Gastrocnemius medialis (tissue), 4 donors: ENCODE data around the gene IWS1. TPM values are rescaled to one million over a fixed set of nuclear protein-coding genes. Genes with fewer than 3 reads are reported as not detected.
"Not testable (repeated sequence)": the region's sequence is repeated elsewhere in the genome, so short reads cannot be mapped to it uniquely, and the experiment has no call there.

Experiments
- ATAC-seq, 2 donors: fragments of 150-250 bp; one replicate each; pipeline ENCODE4 v1.9.1; 2016
- DNase-seq, 2 donors: peaks; one replicate each; pipeline ENCODE4 v3.0.0-alpha.2; 2019
- H3K27ac ChIP-seq, 4 donors: fragments of 200-600 bp; sonication (generic); 1 replicate in 1 of 4; 2 replicates in 3 of 4; pipeline ENCODE4 v1.5.1; 2016 to 2018; ENCODE audit warnings: mild to moderate bottlenecking in 2 of 4, moderate library complexity in 1 of 4
- H3K27me3 ChIP-seq, 3 donors: fragments of 200-600 bp; sonication (generic) in 2 of 3; 1 replicate in 1 of 3; 2 replicates in 2 of 3; pipeline versions ENCODE4 v1.5.1 to v1.6.0; 2016 to 2019; ENCODE audit warnings: mild to moderate bottlenecking in 1 of 3, moderate library complexity in 1 of 3
- H3K36me3 ChIP-seq, 2 donors: fragments of 200-600 bp; sonication (generic) in 1 of 2; one replicate each; pipeline ENCODE4 v1.5.1; 2017 to 2018
- H3K4me1 ChIP-seq, 2 donors: fragments of 200-600 bp; sonication (generic) in 1 of 2; one replicate each; pipeline ENCODE4 v1.5.1; 2016 to 2017; ENCODE audit warnings: mild to moderate bottlenecking in 2 of 2
- H3K4me3 ChIP-seq, 4 donors: fragments of 200-600 bp; sonication (generic) in 3 of 4; 1 replicate in 1 of 4; 2 replicates in 3 of 4; pipeline ENCODE4 v1.5.1; 2016 to 2019; ENCODE audit warnings: mild to moderate bottlenecking in 2 of 4
- H3K9me3 ChIP-seq, 3 donors: fragments of 200-600 bp; sonication (generic) in 2 of 3; 1 replicate in 1 of 3; 2 replicates in 2 of 3; pipeline ENCODE4 v1.5.1; 2016 to 2019
- CTCF ChIP-seq, 5 experiments: fragments of 450-650 bp in 3 of 5; fragments of 200-600 bp in 2 of 5; sonication (generic) in 2 of 5; IDR thresholded peaks in 4 of 5; conservative IDR thresholded peaks in 1 of 5; 1 replicate in 4 of 5; 2 replicates in 1 of 5; pipeline ENCODE4 v1.5.1; 2016 to 2019; ENCODE audit warnings: antibody characterized with exemption in 5 of 5, mild to moderate bottlenecking in 3 of 5, moderate library complexity in 3 of 5
- POLR2A ChIP-seq, 2 donors: fragments of 450-650 bp; IDR thresholded peaks; one replicate each; pipeline ENCODE4 v1.6.1; 2017; ENCODE audit warnings: antibody characterized with exemption in 2 of 2, mild to moderate bottlenecking in 2 of 2, moderate library complexity in 2 of 2
- in situ Hi-C, 4 donors: fragments of 200-750 bp; cut with MboI; loops; one replicate each; pipeline versions ENCODE4 v1.15.0 to v1.8.0; 2017; ENCODE audit warnings: low sequenced_read_pairs in 4 of 4
- intact Hi-C: fragments of 100-400 bp; cut with DNase I; formaldehyde crosslinking; loops from one replicate; pipeline ENCODE4 v1.15.1; 2023; ENCODE audit warnings: low total_unique reads
- total RNA-seq, 4 donors: library from RNA; depleted of rRNA; stranded (reverse); fragments of >200 nt; gene quantifications; one replicate each; pipeline versions ENCODE4 v1.1.0 to v1.2.3, GENCODE V29; 2016

Gene IWS1
- total RNA-seq, 4 donors from 2014 or later: 50.5 to 77.0 (median 65.3) TPM

- Histone ChIP-seq H3K4me1 (no peaks in the 10 kb centered on the region), H3K27ac (no peak overlapping the region), H3K36me3 (no peaks in the 10 kb centered on the region), H3K4me3 (no peak overlapping the region), H3K27me3 (no peaks in the 10 kb centered on the region), H3K9me3 (no peaks in the 10 kb centered on the region)
- ATAC-seq (no peak), DNase-seq (no peak)
- in situ Hi-C loops: no loop called here
- TF ChIP-seq CTCF (IDR thresholded peaks at IDR 0.05 in 4 of 5, conservative IDR thresholded peaks at IDR 0.05 in 1 of 5) (no peak), POLR2A (IDR thresholded peaks at IDR 0.05) (no peak)
- intact Hi-C loops: no loop called here
Measured at GRCh38 chr2:127545796-127546195, 19.5 kb upstream of the IWS1 start.

GRCh38 chr2:127545189-127545588 is 18.9 kb upstream of the IWS1 start:
- intact Hi-C loops (no loop called here), in situ Hi-C loops (no loop called here)
- Histone ChIP-seq H3K27me3 (no peaks in the 10 kb centered on the region), H3K36me3 (no peaks in the 10 kb centered on the region), H3K27ac (no peak overlapping the region), H3K9me3 (no peaks in the 10 kb centered on the region), H3K4me1 (no peaks in the 10 kb centered on the region), H3K4me3 (no peak overlapping the region)
- ATAC-seq (no peak), DNase-seq (no peak)
- TF ChIP-seq CTCF (IDR thresholded peaks at IDR 0.05 in 4 of 5, conservative IDR thresholded peaks at IDR 0.05 in 1 of 5) (no peak), POLR2A (IDR thresholded peaks at IDR 0.05) (no peak)

- H3K9me3 ChIP-seq, H3K27ac ChIP-seq, DNase-seq, ATAC-seq, intact Hi-C loops, H3K36me3 ChIP-seq, in situ Hi-C loops, H3K4me3 ChIP-seq, H3K4me1 ChIP-seq, H3K27me3 ChIP-seq: not testable (repeated sequence)
Measured at GRCh38 chr2:127543013-127543501, 16.8 kb upstream of the IWS1 start.

GRCh38 chr2:127542231-127542630 is 15.9 kb upstream of the IWS1 start:
- intact Hi-C loops: no loop called here
- no peaks in the 10 kb centered on the region for H3K27me3 ChIP-seq
- ATAC-seq (no peak), DNase-seq (no peak)
- no peaks in the 10 kb centered on the region for H3K4me1 ChIP-seq
- in situ Hi-C loops: no loop called here
- no peaks in the 10 kb centered on the region for H3K36me3 ChIP-seq
- no peak overlapping the region for H3K4me3 ChIP-seq
- TF ChIP-seq CTCF (IDR thresholded peaks at IDR 0.05 in 4 of 5, conservative IDR thresholded peaks at IDR 0.05 in 1 of 5) (no peak), POLR2A (IDR thresholded peaks at IDR 0.05) (no peak)
- H3K27ac ChIP-seq: no peak overlapping the region
- no peaks in the 10 kb centered on the region for H3K9me3 ChIP-seq

- H3K4me1 ChIP-seq: no peaks in the 10 kb centered on the region
- ATAC-seq (no peak), DNase-seq (no peak)
- no peaks in the 10 kb centered on the region for H3K9me3 ChIP-seq
- H3K27ac ChIP-seq: no peak overlapping the region
- no peaks in the 10 kb centered on the region for H3K27me3 ChIP-seq
- intact Hi-C loops (no loop called here), in situ Hi-C loops (no loop called here)
- TF ChIP-seq POLR2A (IDR thresholded peaks at IDR 0.05): no peak
- no peak for TF ChIP-seq CTCF (IDR thresholded peaks at IDR 0.05 in 4 of 5, conservative IDR thresholded peaks at IDR 0.05 in 1 of 5)
- no peaks in the 10 kb centered on the region for H3K36me3 ChIP-seq
- H3K4me3 ChIP-seq: no peak overlapping the region
Measured at GRCh38 chr2:127541809-127542208, 15.5 kb upstream of the IWS1 start.
